ENCODE data around the gene GLRX.
A peak's percentile ranks its signal among the peaks of the same experiment; 100 is the strongest.
"Not testable (repeated sequence)": the region's sequence is repeated elsewhere in the genome, so short reads cannot be mapped to it uniquely, and the experiment has no call there.

GLRX gene

GRCh38 chr5:95822542-95823181, at the start of gene GLRX:
Gene GLRX (minus strand): TSS chr5:95822726. CDS start chr5:95822662, 64 bp downstream.
- Mint-ChIP-seq H3K36me3 (ENCODE audit: low read depth) (peaks cover 28% of the 10 kb centered on the region), H3K9me3 (no peaks in the 10 kb centered on the region), H3K27me3 (no peaks in the 10 kb centered on the region), H3K4me3 (peak within 1 kb of the TSS; percentile 95), H3K4me1 (ENCODE audit: low read depth) (peaks cover 77% of the 10 kb centered on the region), H3K27ac (peak within 1 kb of the TSS; percentile 92)
- intact Hi-C loops (cut with micrococcal nuclease): loop anchor here (2.0 kb wide), 1 partner anchor 14 kb away; no protein-coding TSS in a partner anchor

DNA sequence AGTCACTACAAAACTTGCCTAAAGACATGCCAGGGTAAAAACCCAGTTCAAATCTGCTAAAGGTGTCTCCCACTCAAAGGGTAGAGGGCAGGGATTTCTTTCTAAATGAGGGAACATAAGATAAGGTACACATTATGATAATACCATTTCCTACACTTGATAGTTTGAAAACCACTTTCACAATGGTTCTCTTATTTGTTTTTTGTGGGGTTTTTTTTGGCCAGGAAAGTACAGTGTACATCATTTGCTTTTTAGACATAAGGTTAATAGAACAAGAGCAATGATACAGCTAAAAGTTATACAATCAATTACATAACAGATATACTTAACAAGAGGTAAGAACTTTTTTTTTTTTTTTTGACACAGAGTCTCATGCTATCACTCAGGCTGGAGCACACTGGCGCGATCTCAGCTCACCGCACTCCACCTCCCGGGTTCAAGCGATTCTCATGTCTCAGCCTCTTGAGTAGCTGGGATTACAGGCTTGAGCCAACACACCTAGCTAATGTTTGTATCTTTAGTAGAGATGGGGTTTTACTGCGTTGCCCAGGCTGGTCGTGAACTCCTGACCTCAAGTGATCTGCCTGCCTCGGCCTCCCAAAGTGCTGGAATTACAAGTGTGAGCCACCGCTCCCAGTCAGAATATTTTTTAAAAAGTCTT, 48.8 kb upstream of the GLRX start:
- Mint-ChIP-seq H3K9me3 (no peaks in the 10 kb centered on the region), H3K27ac (no peak overlapping the region), H3K27me3 (no peaks in the 10 kb centered on the region), H3K4me3 (no peak overlapping the region), H3K36me3 (ENCODE audit: low read depth) (no peaks in the 10 kb centered on the region), H3K4me1 (ENCODE audit: low read depth) (peaks cover 32% of the 10 kb centered on the region)
- intact Hi-C loops (cut with micrococcal nuclease): no loop called here

GRCh38 chr5:95870105-95870672, 47.7 kb upstream of the GLRX start:
- H3K9me3 Mint-ChIP-seq: no peaks in the 10 kb centered on the region
- intact Hi-C loops (cut with micrococcal nuclease): no loop called here
- no peaks in the 10 kb centered on the region for H3K27me3 Mint-ChIP-seq
- peaks cover 35% of the 10 kb centered on the region for H3K4me1 Mint-ChIP-seq (ENCODE audit: low read depth)
- no peaks in the 10 kb centered on the region for H3K36me3 Mint-ChIP-seq (ENCODE audit: low read depth)
- H3K27ac Mint-ChIP-seq: peak overlapping the region; percentile 72
- peak overlapping the region; percentile 39 for H3K4me3 Mint-ChIP-seq

GRCh38 chr5:95869173-95869855, 46.8 kb upstream of the GLRX start:
- Mint-ChIP-seq H3K27ac (peak overlapping the region; percentile 43), H3K4me1 (ENCODE audit: low read depth) (peaks cover 43% of the 10 kb centered on the region)
- H3K27me3 Mint-ChIP-seq; H3K36me3 Mint-ChIP-seq (ENCODE audit: low read depth); intact Hi-C loops (cut with micrococcal nuclease); H3K4me3 Mint-ChIP-seq; H3K9me3 Mint-ChIP-seq: not testable (repeated sequence)

- peaks cover 53% of the 10 kb centered on the region for H3K4me1 Mint-ChIP-seq (ENCODE audit: low read depth)
- intact Hi-C loops (cut with micrococcal nuclease): no loop called here
- no peaks in the 10 kb centered on the region for H3K36me3 Mint-ChIP-seq (ENCODE audit: low read depth)
- H3K27me3 Mint-ChIP-seq: no peaks in the 10 kb centered on the region
- H3K9me3 Mint-ChIP-seq: no peaks in the 10 kb centered on the region
- H3K27ac Mint-ChIP-seq: no peak overlapping the region
- no peak overlapping the region for H3K4me3 Mint-ChIP-seq
Measured at GRCh38 chr5:95868136-95868535, 45.6 kb upstream of the GLRX start.

- peak overlapping the region; percentile 41 for H3K27ac Mint-ChIP-seq
- H3K9me3 Mint-ChIP-seq: no peaks in the 10 kb centered on the region
- H3K36me3 Mint-ChIP-seq (ENCODE audit: low read depth): no peaks in the 10 kb centered on the region
- no peak overlapping the region for H3K4me3 Mint-ChIP-seq
- no peaks in the 10 kb centered on the region for H3K27me3 Mint-ChIP-seq
- intact Hi-C loops (cut with micrococcal nuclease): no loop called here
- H3K4me1 Mint-ChIP-seq (ENCODE audit: low read depth): peaks cover 64% of the 10 kb centered on the region
Measured at GRCh38 chr5:95866435-95867040, 44.0 kb upstream of the GLRX start.

DNA sequence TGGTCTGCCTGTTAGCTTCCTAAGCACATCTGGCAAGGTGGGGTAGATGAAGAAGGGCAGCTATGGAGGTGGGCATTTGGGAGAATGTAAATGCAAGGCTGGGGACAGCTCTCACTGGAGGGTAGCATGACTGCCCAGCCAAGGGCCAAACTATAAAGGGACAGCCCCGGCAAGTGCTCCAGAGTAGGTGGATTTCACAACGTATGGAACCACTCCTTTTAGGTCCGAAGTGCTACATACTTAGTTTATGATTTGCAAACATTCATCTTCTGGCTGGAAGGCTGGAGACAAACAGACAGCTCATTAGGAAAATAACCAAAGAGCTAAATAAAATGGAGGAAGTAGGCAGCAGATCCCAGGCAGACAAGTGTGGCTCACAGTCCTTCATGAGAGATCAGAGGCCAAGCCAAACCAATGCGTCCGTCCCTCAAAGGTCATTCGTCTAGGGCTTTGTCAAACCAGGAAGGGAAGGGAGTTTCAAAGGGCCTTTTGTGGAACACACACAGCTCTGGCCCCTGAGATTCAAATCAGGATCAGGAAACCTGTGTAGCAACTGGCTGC, 42.5 kb upstream of the GLRX start:
- no peak overlapping the region for H3K27ac Mint-ChIP-seq
- H3K4me1 Mint-ChIP-seq (ENCODE audit: low read depth): peaks cover 62% of the 10 kb centered on the region
- H3K36me3 Mint-ChIP-seq (ENCODE audit: low read depth): no peaks in the 10 kb centered on the region
- H3K9me3 Mint-ChIP-seq: no peaks in the 10 kb centered on the region
- intact Hi-C loops (cut with micrococcal nuclease): no loop called here
- H3K27me3 Mint-ChIP-seq: no peaks in the 10 kb centered on the region
- no peak overlapping the region for H3K4me3 Mint-ChIP-seq

GRCh38 chr5:95864456-95864855, 41.9 kb upstream of the GLRX start:
- Mint-ChIP-seq H3K27ac (no peak overlapping the region), H3K4me1 (ENCODE audit: low read depth) (peaks cover 60% of the 10 kb centered on the region), H3K36me3 (ENCODE audit: low read depth) (no peaks in the 10 kb centered on the region), H3K27me3 (peaks cover 1% of the 10 kb centered on the region), H3K4me3 (no peak overlapping the region), H3K9me3 (no peaks in the 10 kb centered on the region)
- intact Hi-C loops (cut with micrococcal nuclease): no loop called here

GRCh38 chr5:95863383-95863757, 40.8 kb upstream of the GLRX start:
- intact Hi-C loops (cut with micrococcal nuclease): no loop called here
- Mint-ChIP-seq H3K4me3 (no peak overlapping the region), H3K27ac (peak overlapping the region; percentile 70), H3K9me3 (no peaks in the 10 kb centered on the region), H3K36me3 (ENCODE audit: low read depth) (no peaks in the 10 kb centered on the region), H3K4me1 (ENCODE audit: low read depth) (peaks cover 63% of the 10 kb centered on the region), H3K27me3 (peaks cover 3% of the 10 kb centered on the region)

GRCh38 chr5:95862671-95863382, 40.3 kb upstream of the GLRX start:
- H3K9me3 Mint-ChIP-seq: no peaks in the 10 kb centered on the region
- H3K27ac Mint-ChIP-seq: peak overlapping the region; percentile 70
- H3K36me3 Mint-ChIP-seq (ENCODE audit: low read depth): no peaks in the 10 kb centered on the region
- intact Hi-C loops (cut with micrococcal nuclease): no loop called here
- peak overlapping the region; percentile 2 for H3K4me3 Mint-ChIP-seq
- peaks cover 3% of the 10 kb centered on the region for H3K27me3 Mint-ChIP-seq
- H3K4me1 Mint-ChIP-seq (ENCODE audit: low read depth): peaks cover 63% of the 10 kb centered on the region

- Mint-ChIP-seq H3K4me1 (ENCODE audit: low read depth) (peaks cover 69% of the 10 kb centered on the region), H3K9me3 (no peaks in the 10 kb centered on the region), H3K27ac (peak overlapping the region; percentile 70), H3K36me3 (ENCODE audit: low read depth) (no peaks in the 10 kb centered on the region), H3K27me3 (peaks cover 6% of the 10 kb centered on the region), H3K4me3 (no peak overlapping the region)
- intact Hi-C loops (cut with micrococcal nuclease): no loop called here
Measured at GRCh38 chr5:95861864-95862561, 39.5 kb upstream of the GLRX start.

DNA sequence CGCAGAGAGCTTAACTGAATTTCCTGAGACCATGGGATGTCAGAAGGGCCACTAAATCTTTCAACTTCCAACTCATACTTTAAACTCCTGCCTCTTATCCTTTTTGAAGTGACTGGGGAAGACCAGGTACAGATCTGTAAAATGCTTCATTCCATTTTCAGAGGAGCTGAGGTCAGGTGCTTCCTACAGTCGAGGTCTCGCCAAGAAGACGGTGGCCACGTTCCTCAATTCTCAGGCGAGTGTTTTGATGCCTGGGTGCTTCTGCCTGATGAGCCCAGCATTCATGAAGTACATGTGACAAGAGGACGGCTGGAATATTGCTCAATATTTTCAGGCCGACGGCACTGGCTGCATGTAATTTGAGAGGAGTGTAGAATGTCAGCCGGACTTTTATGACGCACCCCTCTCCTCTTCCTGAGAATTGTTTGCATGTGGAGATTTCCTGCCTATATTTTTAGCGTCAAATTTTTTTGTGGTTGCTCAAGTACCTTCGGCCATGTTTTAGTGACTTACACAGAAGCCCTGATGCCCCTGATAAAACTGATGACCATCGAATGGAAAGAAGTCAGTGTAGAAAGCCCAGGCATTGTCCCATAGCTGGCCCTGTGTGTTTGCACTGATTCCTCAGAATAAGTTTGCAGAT, 38.8 kb upstream of the GLRX start:
- Mint-ChIP-seq H3K9me3 (no peaks in the 10 kb centered on the region), H3K4me3 (no peak overlapping the region), H3K4me1 (ENCODE audit: low read depth) (peaks cover 70% of the 10 kb centered on the region), H3K27me3 (peaks cover 6% of the 10 kb centered on the region), H3K36me3 (ENCODE audit: low read depth) (no peaks in the 10 kb centered on the region), H3K27ac (peak overlapping the region; percentile 70)
- intact Hi-C loops (cut with micrococcal nuclease): no loop called here

Measured in dendritic cell treated with granulocyte-macrophage colony-stimulating factor and Interleukin-4, amounts not matched to agents 40 ng/mL and 50 ng/mL, for 4 days (primary cell).